CD14-positive monocyte (primary cell): Measurements from ENCODE around the gene SMAD3. TPM values are rescaled to one million over a fixed set of nuclear protein-coding genes. Genes with fewer than 3 reads are reported as not detected.
A peak's percentile ranks its signal among the peaks of the same experiment; 100 is the strongest.

Experiments
- DNase-seq, 3 donors: peaks; one replicate each; pipeline ENCODE4 v3.0.0-alpha.2; 2011 to 2022
- H2AFZ ChIP-seq: 2 replicates; pipeline ENCODE4 v1.6.0; 2012; ENCODE audit warnings: mild to moderate bottlenecking, low read depth, low read length, inconsistent platforms; ENCODE audit not compliant: insufficient read depth, poor library complexity, severe bottlenecking
- H3K27ac ChIP-seq, 2 donors: 1 replicate in 1 of 2; 2 replicates in 1 of 2; pipeline ENCODE4 v1.5.1; 2012 to 2013; ENCODE audit warnings: low read length in 2 of 2, control low read depth in 1 of 2, inconsistent platforms in 1 of 2, low read depth in 1 of 2, mild to moderate bottlenecking in 1 of 2
- H3K27me3 ChIP-seq, 2 donors: one replicate each; pipeline versions ENCODE4 v1.6.0 to v1.6.1; 2011 to 2013; ENCODE audit warnings: low read length in 2 of 2; ENCODE audit not compliant: control insufficient read depth in 2 of 2, insufficient read depth in 2 of 2
- H3K36me3 ChIP-seq, 2 donors: replicated peaks in 1 of 2; 1 replicate in 1 of 2; 2 replicates in 1 of 2; pipeline versions ENCODE4 v1.5.1 to v1.6.1; 2012 to 2013; ENCODE audit warnings: low read length in 2 of 2, control low read depth in 1 of 2, inconsistent platforms in 1 of 2, mild to moderate bottlenecking in 1 of 2; ENCODE audit not compliant: insufficient read depth in 2 of 2, control insufficient read depth in 1 of 2
- H3K4me1 ChIP-seq, 2 donors: 1 replicate in 1 of 2; 2 replicates in 1 of 2; pipeline versions ENCODE4 v1.5.1 to v1.6.1; 2012 to 2013; ENCODE audit warnings: low read length in 2 of 2, control low read depth in 1 of 2, inconsistent platforms in 1 of 2, mild to moderate bottlenecking in 1 of 2, moderate library complexity in 1 of 2; ENCODE audit not compliant: insufficient read depth in 2 of 2, control insufficient read depth in 1 of 2
- H3K4me2 ChIP-seq: replicated peaks from 2 replicates; pipeline ENCODE3; 2012; ENCODE audit warnings: low read length, moderate library complexity, mild to moderate bottlenecking; ENCODE audit not compliant: poor library complexity, severe bottlenecking; ENCODE audit errors: extremely low read depth
- H3K4me3 ChIP-seq, 3 experiments: fragments of 200-600 bp in 1 of 3; sonication (generic) in 1 of 3; replicated peaks in 1 of 3; 1 replicate in 2 of 3; 2 replicates in 1 of 3; pipeline ENCODE4 v1.5.1; 2011 to 2013; ENCODE audit warnings: low read length in 3 of 3, mild to moderate bottlenecking in 3 of 3, control low read depth in 2 of 3, low read depth in 2 of 3, inconsistent platforms in 1 of 3, moderate library complexity in 1 of 3
- H3K79me2 ChIP-seq: 2 replicates; pipeline ENCODE4 v1.6.0; 2012; ENCODE audit warnings: mild to moderate bottlenecking, control low read depth, inconsistent platforms, low read length, moderate library complexity; ENCODE audit not compliant: insufficient read depth
- H3K9ac ChIP-seq: 2 replicates; pipeline ENCODE4 v1.6.0; 2017; ENCODE audit warnings: low read length, mild to moderate bottlenecking; ENCODE audit not compliant: insufficient read depth, poor library complexity, severe bottlenecking
- H3K9me3 ChIP-seq, 2 donors: replicated peaks in 1 of 2; 1 replicate in 1 of 2; 2 replicates in 1 of 2; pipeline versions ENCODE4 v1.5.1 to v1.6.1; 2012 to 2013; ENCODE audit warnings: low read length in 2 of 2, control low read depth in 1 of 2; ENCODE audit not compliant: control insufficient read depth in 1 of 2, insufficient read depth in 1 of 2
- H4K20me1 ChIP-seq: 2 replicates; pipeline ENCODE4 v1.6.0; 2012; ENCODE audit warnings: mild to moderate bottlenecking, low read length, control low read depth, moderate library complexity; ENCODE audit not compliant: insufficient read depth
- H3K27ac Mint-ChIP-seq, 7 donors: one replicate each; pipeline ENCODE4 v1.8.0; 2020; ENCODE audit warnings: mild to moderate bottlenecking in 7 of 7, mixed read lengths in 7 of 7, moderate library complexity in 6 of 7, inconsistent platforms in 2 of 7
- H3K27me3 Mint-ChIP-seq, 3 donors: one replicate each; pipeline ENCODE4 v1.8.0; 2021 to 2022; ENCODE audit warnings: low read depth in 3 of 3, mild to moderate bottlenecking in 3 of 3, mixed read lengths in 3 of 3, moderate library complexity in 3 of 3, inconsistent platforms in 1 of 3
- H3K36me3 Mint-ChIP-seq, 2 donors: one replicate each; pipeline ENCODE4 v1.8.0; 2020; ENCODE audit warnings: mixed read lengths in 2 of 2, inconsistent platforms in 1 of 2, mild to moderate bottlenecking in 1 of 2
- H3K4me1 Mint-ChIP-seq: one replicate; pipeline ENCODE4 v1.8.0; 2020; ENCODE audit warnings: mild to moderate bottlenecking, mixed read lengths
- H3K4me3 Mint-ChIP-seq, 2 donors: one replicate each; pipeline ENCODE4 v1.8.0; 2020; ENCODE audit warnings: mild to moderate bottlenecking in 2 of 2, mixed read lengths in 2 of 2, moderate library complexity in 1 of 2
- H3K9me3 Mint-ChIP-seq, 7 donors: one replicate each; pipeline ENCODE4 v1.8.0; 2020 to 2022; ENCODE audit warnings: mixed read lengths in 7 of 7, mild to moderate bottlenecking in 6 of 7, moderate library complexity in 6 of 7, inconsistent platforms in 2 of 7
- WGBS: methylation state at CpG from one replicate; pipeline ENCODE4 v1.1.5; 2013; ENCODE audit warnings: missing lambda C conversion rate; ENCODE audit not compliant: insufficient coverage; 5-methylcytosine and 5-hydroxymethylcytosine counted together
- intact Hi-C, 2 donors: fragments of 100-400 bp; cut with micrococcal nuclease; formaldehyde crosslinking; loops; one replicate each; pipeline versions ENCODE4 v1.15.0 to v1.15.1; 2023
- polyA plus RNA-seq, 3 donors: library from polyadenylated mRNA; depleted of rRNA in 1 of 3; unstranded in 2 of 3; stranded (reverse) in 1 of 3; fragments of 300-500 nt in 2 of 3; fragments of >200 nt in 1 of 3; fragmentation: Illumina TruSeq in 2 of 3; gene quantifications; 1 replicate in 2 of 3; 2 replicates in 1 of 3; pipeline ENCODE4 v1.2.3, GENCODE V29; 2012 to 2021
- TF ChIP-seq, protein P1 (sequence below): fragments of 200-600 bp; IDR thresholded peaks from one replicate; pipeline ENCODE4 v1.8.0; 2022; ENCODE audit warnings: antibody characterized with exemption, mild to moderate bottlenecking

The SMAD3 gene
- polyA plus RNA-seq, 3 donors = 4.4 to 41.7 (median 5.4) TPM

DNA sequence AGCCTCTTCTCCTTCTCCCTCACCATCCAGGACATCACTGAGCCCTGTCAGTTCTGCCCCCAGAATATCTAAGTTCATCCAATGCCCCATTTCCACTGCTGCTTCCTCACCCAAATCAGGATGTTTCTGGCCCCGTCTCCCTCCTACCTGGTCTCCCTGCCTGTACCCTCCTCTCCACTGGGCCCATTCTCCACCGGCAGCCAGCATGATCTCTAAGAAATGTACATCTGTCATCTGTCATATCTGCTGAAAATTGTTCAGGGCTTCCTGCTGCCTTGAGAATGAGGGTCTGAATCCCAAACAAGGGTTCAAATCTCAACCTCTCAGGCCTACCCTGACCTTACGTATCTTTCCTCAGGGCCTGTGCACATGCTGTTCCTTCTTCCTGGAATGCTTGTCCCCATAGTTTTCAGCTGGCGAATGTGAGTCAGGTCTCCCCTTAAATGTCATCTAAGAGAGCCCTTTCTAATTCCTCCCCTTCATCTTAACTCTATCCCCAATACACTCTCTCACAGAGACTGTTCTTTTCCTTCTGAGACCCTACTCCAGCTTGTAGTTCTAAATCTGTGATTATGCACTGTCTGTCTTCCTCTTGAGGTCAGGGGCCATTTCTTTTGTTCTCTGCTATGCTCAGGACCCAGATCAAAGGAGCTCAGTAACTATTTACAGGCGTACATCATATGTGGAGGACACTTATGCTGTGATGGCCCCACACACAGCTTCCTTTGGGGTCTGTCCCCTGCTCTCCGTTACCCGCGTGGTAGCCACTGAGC is 40.8 kb downstream of the SMAD3 start:
- Histone ChIP-seq H3K4me2 (no peak overlapping the region), H3K79me2 (peaks cover 96% of the 10 kb centered on the region)

DNA sequence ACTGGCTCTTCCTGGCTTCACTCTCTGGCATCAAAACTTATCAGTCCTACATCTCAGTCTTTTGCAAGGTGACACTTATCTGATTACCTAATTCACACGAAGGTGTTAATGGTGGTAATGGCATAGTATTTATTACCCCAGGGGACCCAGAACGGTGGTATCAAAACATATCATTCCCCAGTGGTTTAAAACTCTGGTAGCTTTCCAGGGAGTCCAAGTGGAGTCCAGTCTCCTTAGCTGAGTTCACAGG is 41.3 kb downstream of the SMAD3 start:
- intact Hi-C loops = loop anchor here (2.0 to 5.0 kb wide), 5 partner anchors 14 to 79 kb away; no protein-coding TSS in a partner anchor
- no peaks in the 10 kb centered on the region for H3K27me3 ChIP-seq
- no peaks in the 10 kb centered on the region for H4K20me1 ChIP-seq
- H3K9me3 ChIP-seq = no peaks in the 10 kb centered on the region
- H3K4me3 Mint-ChIP-seq = no peak overlapping the region
- H3K4me2 ChIP-seq = no peak overlapping the region
- H2AFZ ChIP-seq = no peak overlapping the region
- WGBS = no CpG with 5 or more reads among the region's 2 CpGs
- peaks cover 54 to 69% of the 10 kb centered on the region in 2 donors for H3K36me3 Mint-ChIP-seq
- H3K4me1 Mint-ChIP-seq = no peaks in the 10 kb centered on the region
- H3K9ac ChIP-seq = no peak overlapping the region
- H3K9me3 Mint-ChIP-seq = peaks cover 2 to 9% (median 6%) of the 10 kb centered on the region in 7 donors
- peaks cover 89 to 96% of the 10 kb centered on the region in 2 donors for H3K4me1 ChIP-seq
- H3K27ac Mint-ChIP-seq = peak overlapping the region in 6 of 7 donors; percentile 1 to 95 (median 42)
- DNase-seq = no peak
- no peak overlapping the region for H3K4me3 ChIP-seq
- peak overlapping the region in 1 of 2 donors; percentile 29 for H3K27ac ChIP-seq
- peaks cover 3% of the 10 kb centered on the region in 3 donors for H3K27me3 Mint-ChIP-seq
- TF ChIP-seq, protein P1, sequence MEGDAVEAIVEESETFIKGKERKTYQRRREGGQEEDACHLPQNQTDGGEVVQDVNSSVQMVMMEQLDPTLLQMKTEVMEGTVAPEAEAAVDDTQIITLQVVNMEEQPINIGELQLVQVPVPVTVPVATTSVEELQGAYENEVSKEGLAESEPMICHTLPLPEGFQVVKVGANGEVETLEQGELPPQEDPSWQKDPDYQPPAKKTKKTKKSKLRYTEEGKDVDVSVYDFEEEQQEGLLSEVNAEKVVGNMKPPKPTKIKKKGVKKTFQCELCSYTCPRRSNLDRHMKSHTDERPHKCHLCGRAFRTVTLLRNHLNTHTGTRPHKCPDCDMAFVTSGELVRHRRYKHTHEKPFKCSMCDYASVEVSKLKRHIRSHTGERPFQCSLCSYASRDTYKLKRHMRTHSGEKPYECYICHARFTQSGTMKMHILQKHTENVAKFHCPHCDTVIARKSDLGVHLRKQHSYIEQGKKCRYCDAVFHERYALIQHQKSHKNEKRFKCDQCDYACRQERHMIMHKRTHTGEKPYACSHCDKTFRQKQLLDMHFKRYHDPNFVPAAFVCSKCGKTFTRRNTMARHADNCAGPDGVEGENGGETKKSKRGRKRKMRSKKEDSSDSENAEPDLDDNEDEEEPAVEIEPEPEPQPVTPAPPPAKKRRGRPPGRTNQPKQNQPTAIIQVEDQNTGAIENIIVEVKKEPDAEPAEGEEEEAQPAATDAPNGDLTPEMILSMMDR = no peak
- H3K79me2 ChIP-seq = peaks cover 96% of the 10 kb centered on the region
- peaks cover 0 to 5% of the 10 kb centered on the region in 2 donors for H3K36me3 ChIP-seq

More for the DNA sequence above, 40.8 kb downstream of the SMAD3 start:
- Mint-ChIP-seq H3K36me3 (peaks cover 51 to 65% of the 10 kb centered on the region in 2 donors), H3K27me3 (peaks cover 3% of the 10 kb centered on the region in 3 donors), H3K9me3 (peaks cover 0 to 5% (median 2%) of the 10 kb centered on the region in 7 donors), H3K4me1 (no peaks in the 10 kb centered on the region), H3K4me3 (peak overlapping the region in 1 of 2 donors; percentile 0), H3K27ac (peak overlapping the region; percentile 30 to 95 (median 57))
- TF ChIP-seq, protein P1 = no peak
- H3K9ac ChIP-seq = no peak overlapping the region
- H3K36me3 ChIP-seq = peaks cover 0 to 5% of the 10 kb centered on the region in 2 donors
- no peaks in the 10 kb centered on the region for H4K20me1 ChIP-seq
- 85% methylated on average over 8 of the region's 8 CpGs for WGBS
- H3K9me3 ChIP-seq = no peaks in the 10 kb centered on the region
- H3K27me3 ChIP-seq = no peaks in the 10 kb centered on the region
- no peak for DNase-seq
- intact Hi-C loops = loop anchor here (2.0 to 5.0 kb wide), 5 partner anchors 15 to 79 kb away; no protein-coding TSS in a partner anchor
- H3K4me1 ChIP-seq = peaks cover 94 to 96% of the 10 kb centered on the region in 2 donors
- H3K27ac ChIP-seq = peak overlapping the region in 1 of 2 donors; percentile 29
- H3K4me3 ChIP-seq = no peak overlapping the region
- H2AFZ ChIP-seq = no peak overlapping the region
